HEK293 (cell line): ENCODE results near the gene LIX1L.

Experiments
- CTCF ChIA-PET: fragments of 350-600 bp; formaldehyde crosslinking; extraction: SDS; loops from one replicate; lab custom pipeline; 2021; ENCODE audit warnings: antibody characterized with exemption; lab: Yijun Ruan, JAX
- POLR2A ChIA-PET: fragments of 300-600 bp; formaldehyde crosslinking; extraction: SDS; loops from one replicate; lab custom pipeline; 2020; ENCODE audit warnings: antibody characterized with exemption, inconsistent platforms; lab: Yijun Ruan, JAX
- H3K27ac ChIP-seq: fragments of 200-500 bp; sonication (Bioruptor generic); 2 replicates; pipeline ENCODE4 v1.5.1; 2014; ENCODE audit warnings: low read depth, low read length, control low read depth, inconsistent platforms; ENCODE audit errors: extremely low read depth
- H3K36me3 ChIP-seq, 2 experiments: fragments of 200-500 bp in 1 of 2; sonication (Bioruptor generic) in 1 of 2; 1 replicate in 1 of 2; 2 replicates in 1 of 2; pipeline ENCODE4 v1.5.1; 2014 to 2017; ENCODE audit warnings: inconsistent platforms in 2 of 2, low read length in 2 of 2; ENCODE audit not compliant: control insufficient read depth in 2 of 2, insufficient read depth in 1 of 2
- H3K4me1 ChIP-seq: fragments of 200-500 bp; sonication (Bioruptor generic); 2 replicates; pipeline ENCODE4 v1.5.1; 2014; ENCODE audit warnings: mild to moderate bottlenecking, low read length, inconsistent platforms; ENCODE audit not compliant: control insufficient read depth, insufficient read depth
- H3K4me3 ChIP-seq: 2 replicates; pipeline ENCODE4 v1.5.1; 2011; ENCODE audit warnings: low read depth, mild to moderate bottlenecking, control low read depth, low read length, moderate library complexity
- H3K9me3 ChIP-seq: fragments of 200-500 bp; sonication (Bioruptor generic); 2 replicates; pipeline ENCODE4 v1.5.1; 2014; ENCODE audit warnings: low read depth, low read length, inconsistent platforms; ENCODE audit not compliant: control insufficient read depth, insufficient read depth
- GLIS1 ChIP-seq: fragments of 450-650 bp; formaldehyde crosslinking; IDR thresholded peaks from 2 replicates; pipeline ENCODE4 v1.5.1; 2016; ENCODE audit warnings: missing biosample characterization, missing genetic modification characterization
- KLF17 ChIP-seq: fragments of 450-650 bp; formaldehyde crosslinking; IDR thresholded peaks from 2 replicates; pipeline ENCODE4 v1.5.1; 2016; ENCODE audit warnings: missing biosample characterization, missing genetic modification characterization
- REPIN1 ChIP-seq: fragments of 450-650 bp; formaldehyde crosslinking; IDR thresholded peaks from 2 replicates; pipeline ENCODE4 v1.5.1; 2017; ENCODE audit warnings: missing biosample characterization, missing genetic modification characterization, low read depth
- SCRT1 ChIP-seq: fragments of 450-650 bp; formaldehyde crosslinking; IDR thresholded peaks from 2 replicates; pipeline ENCODE4 v1.5.1; 2016; ENCODE audit warnings: missing biosample characterization, missing genetic modification characterization, borderline replicate concordance
- SP7 ChIP-seq: fragments of 450-650 bp; formaldehyde crosslinking; IDR thresholded peaks from 2 replicates; pipeline ENCODE4 v1.5.1; 2016; ENCODE audit warnings: missing biosample characterization, missing genetic modification characterization
- ZBTB17 ChIP-seq: fragments of 450-650 bp; formaldehyde crosslinking; IDR thresholded peaks from 2 replicates; pipeline ENCODE4 v1.5.1; 2016; ENCODE audit warnings: missing biosample characterization, missing genetic modification characterization
- ZBTB49 ChIP-seq: fragments of 450-650 bp; formaldehyde crosslinking; IDR thresholded peaks from 2 replicates; pipeline ENCODE4 v1.5.1; 2016; ENCODE audit warnings: missing biosample characterization, missing genetic modification characterization, low read depth
- ZBTB7A ChIP-seq: fragments of 450-650 bp; formaldehyde crosslinking; IDR thresholded peaks from 2 replicates; pipeline ENCODE4 v1.5.1; 2016; ENCODE audit warnings: low read depth, missing biosample characterization, missing genetic modification characterization
- ZEB2 ChIP-seq: fragments of 450-650 bp; formaldehyde crosslinking; IDR thresholded peaks from 2 replicates; pipeline ENCODE4 v1.5.1; 2016; ENCODE audit warnings: missing biosample characterization, missing genetic modification characterization
- ZFP3 ChIP-seq: fragments of 450-650 bp; formaldehyde crosslinking; IDR thresholded peaks from 2 replicates; pipeline ENCODE4 v1.5.1; 2016; ENCODE audit warnings: low read depth, missing biosample characterization, missing genetic modification characterization
- ZIC2 ChIP-seq: fragments of 450-650 bp; formaldehyde crosslinking; IDR thresholded peaks from 2 replicates; pipeline ENCODE4 v1.5.1; 2016; ENCODE audit warnings: missing biosample characterization, missing genetic modification characterization
- ZNF214 ChIP-seq: fragments of 450-650 bp; formaldehyde crosslinking; IDR thresholded peaks from 2 replicates; pipeline ENCODE4 v1.5.1; 2017; ENCODE audit warnings: missing biosample characterization, mild to moderate bottlenecking, missing genetic modification characterization, borderline replicate concordance
- ZNF354C ChIP-seq: fragments of 450-650 bp; formaldehyde crosslinking; IDR thresholded peaks from 2 replicates; pipeline ENCODE4 v1.5.1; 2016; ENCODE audit warnings: missing biosample characterization, missing genetic modification characterization, low read depth, borderline replicate concordance
- ZNF391 ChIP-seq: fragments of 450-650 bp; formaldehyde crosslinking; IDR thresholded peaks from 2 replicates; pipeline ENCODE4 v1.5.1; 2016; ENCODE audit warnings: low read depth, missing biosample characterization, missing genetic modification characterization, borderline replicate concordance
- ZNF501 ChIP-seq: fragments of 450-650 bp; formaldehyde crosslinking; IDR thresholded peaks from 2 replicates; pipeline ENCODE4 v1.5.1; 2016; ENCODE audit warnings: missing biosample characterization, missing genetic modification characterization
- ZNF513 ChIP-seq: fragments of 450-650 bp; IDR thresholded peaks from 2 replicates; pipeline ENCODE4 v1.5.1; 2018; ENCODE audit warnings: missing biosample characterization, missing genetic modification characterization
- ZNF514 ChIP-seq: fragments of 450-650 bp; formaldehyde crosslinking; IDR thresholded peaks from 2 replicates; pipeline ENCODE4 v1.5.1; 2016; ENCODE audit warnings: missing biosample characterization, missing genetic modification characterization
- ZNF518A ChIP-seq: fragments of 450-650 bp; formaldehyde crosslinking; conservative IDR thresholded peaks from 2 replicates; pipeline ENCODE4 v1.5.1; 2016; ENCODE audit warnings: low read depth, missing biosample characterization, missing genetic modification characterization
- ZNF629 ChIP-seq: fragments of 450-650 bp; formaldehyde crosslinking; IDR thresholded peaks from 2 replicates; pipeline ENCODE4 v1.5.1; 2017; ENCODE audit warnings: missing biosample characterization, missing genetic modification characterization
- TF ChIP-seq, protein P1 (sequence below): fragments of 450-650 bp; formaldehyde crosslinking; IDR thresholded peaks from 2 replicates; pipeline ENCODE4 v1.5.1; 2016; ENCODE audit warnings: missing biosample characterization, missing genetic modification characterization
- TF ChIP-seq, protein P2 (sequence below): fragments of 450-650 bp; formaldehyde crosslinking; IDR thresholded peaks from 2 replicates; pipeline ENCODE4 v1.5.1; 2016; ENCODE audit warnings: missing biosample characterization, missing genetic modification characterization

LIX1L gene

GRCh38 chr1:145996433-145997015 lies 38.7 kb upstream of the LIX1L start, which contains the start of gene TXNIP:
Gene TXNIP, minus strand, starts transcription at chr1:145996579. Its CDS starts 313 bp downstream, at chr1:145996266.
- CTCF ChIA-PET = interaction anchor here (0.7 to 7.3 kb wide), 4 partner anchors 7 to 105 kb away, joined by 3 to 80 read pairs (median 6); no protein-coding TSS in a partner anchor
- Histone ChIP-seq H3K4me1 (peaks cover 12% of the 10 kb centered on the region), H3K4me3 (peak within 1 kb of the TSS; percentile 85), H3K9me3 (no peaks in the 10 kb centered on the region), H3K27ac (peak within 1 kb of the TSS; percentile 59; the same call in 1 of the 2 replicates), H3K36me3 (peaks cover 5 to 30% of the 10 kb centered on the region in 2 experiments; a peak in 2 of 3 replicates)
- POLR2A ChIA-PET = interaction anchor here (0.7 to 1.9 kb wide), 2 partner anchors 10 to 33 kb away, joined by 3 to 4 read pairs; partner anchors contain the start of genes ANKRD34A and POLR3GL
- TF ChIP-seq KLF17 (tag by site-specific recombination) (peak; percentile 85), ZNF391 (peak; percentile 31; the same call in 1 of the 2 replicates), ZNF501 (peak; percentile 89; the same call in 1 of the 2 replicates), ZNF513 (tag by site-specific recombination) (peak; percentile 92), ZNF354C (tag by site-specific recombination) (no peak), ZNF629 (tag by site-specific recombination) (peak; percentile 83), GLIS1 (peak; percentile 30; the same call in 1 of the 2 replicates), ZBTB17 (tag by site-specific recombination) (peak; percentile 83), SP7 (tag by site-specific recombination) (peak; percentile 95), ZNF214 (tag by site-specific recombination) (no peak), ZFP3 (tag by site-specific recombination) (no peak), ZBTB49 (tag by site-specific recombination) (no peak), ZEB2 (peak; percentile 84), ZBTB7A (tag by site-specific recombination) (no peak), ZNF514 (tag by site-specific recombination) (no peak), ZNF518A (tag by site-specific recombination) (peak; percentile 49; the same call in 1 of the 2 replicates), ZIC2 (peak; percentile 70), REPIN1 (tag by site-specific recombination) (no peak), SCRT1 (peak; percentile 95)
- TF ChIP-seq, protein P1, sequence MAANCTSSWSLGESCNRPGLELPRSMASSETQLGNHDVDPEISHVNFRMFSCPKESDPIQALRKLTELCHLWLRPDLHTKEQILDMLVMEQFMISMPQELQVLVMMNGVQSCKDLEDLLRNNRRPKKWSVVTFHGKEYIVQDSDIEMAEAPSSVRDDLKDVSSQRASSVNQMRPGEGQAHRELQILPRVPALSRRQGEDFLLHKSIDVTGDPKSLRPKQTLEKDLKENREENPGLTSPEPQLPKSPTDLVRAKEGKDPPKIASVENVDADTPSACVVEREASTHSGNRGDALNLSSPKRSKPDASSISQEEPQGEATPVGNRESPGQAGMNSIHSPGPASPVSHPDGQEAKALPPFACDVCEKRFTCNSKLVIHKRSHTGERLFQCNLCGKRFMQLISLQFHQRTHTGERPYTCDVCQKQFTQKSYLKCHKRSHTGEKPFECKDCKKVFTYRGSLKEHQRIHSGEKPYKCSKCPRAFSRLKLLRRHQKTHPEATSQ (tag by site-specific recombination) = no peak
- TF ChIP-seq, protein P2, sequence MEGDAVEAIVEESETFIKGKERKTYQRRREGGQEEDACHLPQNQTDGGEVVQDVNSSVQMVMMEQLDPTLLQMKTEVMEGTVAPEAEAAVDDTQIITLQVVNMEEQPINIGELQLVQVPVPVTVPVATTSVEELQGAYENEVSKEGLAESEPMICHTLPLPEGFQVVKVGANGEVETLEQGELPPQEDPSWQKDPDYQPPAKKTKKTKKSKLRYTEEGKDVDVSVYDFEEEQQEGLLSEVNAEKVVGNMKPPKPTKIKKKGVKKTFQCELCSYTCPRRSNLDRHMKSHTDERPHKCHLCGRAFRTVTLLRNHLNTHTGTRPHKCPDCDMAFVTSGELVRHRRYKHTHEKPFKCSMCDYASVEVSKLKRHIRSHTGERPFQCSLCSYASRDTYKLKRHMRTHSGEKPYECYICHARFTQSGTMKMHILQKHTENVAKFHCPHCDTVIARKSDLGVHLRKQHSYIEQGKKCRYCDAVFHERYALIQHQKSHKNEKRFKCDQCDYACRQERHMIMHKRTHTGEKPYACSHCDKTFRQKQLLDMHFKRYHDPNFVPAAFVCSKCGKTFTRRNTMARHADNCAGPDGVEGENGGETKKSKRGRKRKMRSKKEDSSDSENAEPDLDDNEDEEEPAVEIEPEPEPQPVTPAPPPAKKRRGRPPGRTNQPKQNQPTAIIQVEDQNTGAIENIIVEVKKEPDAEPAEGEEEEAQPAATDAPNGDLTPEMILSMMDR (tag by site-specific recombination) = no peak
